H9 (cell line): ENCODE data around the gene RFX4. TPM values are rescaled to one million over a fixed set of nuclear protein-coding genes. Genes with fewer than 3 reads are reported as not detected.

Experiments used
- DNase-seq: peaks from one replicate; pipeline ENCODE4 v3.0.0-alpha.2; 2017
- H2AFZ ChIP-seq: one replicate; pipeline ENCODE4 v1.6.1; 2013; ENCODE audit warnings: mild to moderate bottlenecking, low read length, control low read depth, moderate library complexity
- H2AK5ac ChIP-seq: 2 replicates; pipeline ENCODE4 v1.6.1; 2013; ENCODE audit warnings: low read length, control low read depth, mixed read lengths; ENCODE audit not compliant: insufficient read length
- H2BK120ac ChIP-seq: one replicate; pipeline ENCODE4 v1.6.1; 2013; ENCODE audit warnings: low read depth, mild to moderate bottlenecking, low read length, control low read depth, inconsistent platforms; ENCODE audit not compliant: poor library complexity, severe bottlenecking
- H2BK12ac ChIP-seq: 2 replicates; pipeline ENCODE4 v1.6.1; 2013; ENCODE audit warnings: low read length, control low read depth, mixed read lengths, low read depth; ENCODE audit not compliant: insufficient read length
- H2BK15ac ChIP-seq: 2 replicates; pipeline ENCODE4 v1.6.1; 2013; ENCODE audit warnings: low read depth, low read length, control low read depth
- H2BK20ac ChIP-seq: one replicate; pipeline ENCODE4 v1.6.1; 2013; ENCODE audit warnings: low read depth, mild to moderate bottlenecking, low read length, control low read depth, inconsistent platforms; ENCODE audit not compliant: poor library complexity, severe bottlenecking
- H2BK5ac ChIP-seq: 2 replicates; pipeline ENCODE4 v1.6.1; 2013; ENCODE audit warnings: low read length, control low read depth, mixed read lengths; ENCODE audit not compliant: insufficient read length
- H3K14ac ChIP-seq: 2 replicates; pipeline ENCODE4 v1.6.1; 2013; ENCODE audit warnings: low read length, control low read depth; ENCODE audit not compliant: insufficient read depth
- H3K18ac ChIP-seq: 2 replicates; pipeline ENCODE4 v1.6.1; 2013; ENCODE audit warnings: low read depth, mild to moderate bottlenecking, mixed read lengths, low read length, control low read depth; ENCODE audit not compliant: insufficient read length
- H3K23ac ChIP-seq: 2 replicates; pipeline ENCODE4 v1.6.1; 2013; ENCODE audit warnings: low read length, control low read depth, mixed read lengths, low read depth; ENCODE audit not compliant: insufficient read length
- H3K23me2 ChIP-seq: 2 replicates; pipeline ENCODE4 v1.6.1; 2013; ENCODE audit warnings: low read depth, mild to moderate bottlenecking, mixed read lengths, low read length, control low read depth; ENCODE audit not compliant: insufficient read length, poor library complexity, severe bottlenecking
- H3K27ac ChIP-seq: 2 replicates; pipeline ENCODE4 v1.5.1; 2013; ENCODE audit warnings: low read length, control low read depth, mixed read lengths, low read depth; ENCODE audit not compliant: insufficient read length
- H3K27me3 ChIP-seq: 2 replicates; pipeline ENCODE4 v1.6.1; 2013; ENCODE audit warnings: low read length, control low read depth, inconsistent platforms; ENCODE audit not compliant: insufficient read depth
- H3K4ac ChIP-seq: 2 replicates; pipeline ENCODE4 v1.6.1; 2013; ENCODE audit warnings: low read depth, mild to moderate bottlenecking, control low read depth, inconsistent platforms, low read length, moderate library complexity
- H3K4me1 ChIP-seq: 2 replicates; pipeline ENCODE4 v1.6.1; 2013; ENCODE audit warnings: low read length, control low read depth, inconsistent platforms; ENCODE audit not compliant: insufficient read depth
- H3K4me2 ChIP-seq: 2 replicates; pipeline ENCODE4 v1.6.1; 2013; ENCODE audit warnings: low read length, control low read depth, mixed read lengths; ENCODE audit not compliant: insufficient read length, insufficient read depth
- H3K56ac ChIP-seq: 2 replicates; pipeline ENCODE4 v1.6.1; 2013; ENCODE audit warnings: low read depth, mild to moderate bottlenecking, mixed read lengths, low read length, control low read depth; ENCODE audit not compliant: insufficient read length
- H3K79me1 ChIP-seq: 2 replicates; pipeline ENCODE4 v1.6.1; 2013; ENCODE audit warnings: low read depth, mild to moderate bottlenecking, moderate library complexity, low read length, control low read depth, inconsistent platforms; ENCODE audit not compliant: insufficient read depth, poor library complexity, severe bottlenecking
- H3K79me2 ChIP-seq: 2 replicates; pipeline ENCODE4 v1.6.1; 2013; ENCODE audit warnings: low read length, control low read depth, inconsistent platforms; ENCODE audit not compliant: insufficient read depth
- H3K9ac ChIP-seq: 2 replicates; pipeline ENCODE4 v1.6.1; 2013; ENCODE audit warnings: low read length, control low read depth, mixed read lengths; ENCODE audit not compliant: insufficient read length; ENCODE audit errors: extremely low read depth
- H3K9me3 ChIP-seq: one replicate; pipeline ENCODE4 v1.6.1; 2013; ENCODE audit warnings: low read depth, low read length, inconsistent platforms; ENCODE audit not compliant: control insufficient read depth
- H3T11ph ChIP-seq: one replicate; pipeline ENCODE4 v1.6.1; 2013; ENCODE audit warnings: mild to moderate bottlenecking, low read length, control low read depth, inconsistent platforms
- H4K20me1 ChIP-seq: one replicate; pipeline ENCODE4 v1.6.1; 2013; ENCODE audit not compliant: control insufficient read depth, insufficient read length, insufficient read depth
- H4K5ac ChIP-seq: 2 replicates; pipeline ENCODE4 v1.6.1; 2013; ENCODE audit warnings: low read depth, mild to moderate bottlenecking, mixed read lengths, low read length, control low read depth; ENCODE audit not compliant: insufficient read length
- H4K8ac ChIP-seq: replicated peaks from 2 replicates; pipeline ENCODE4 v1.6.1; 2013; ENCODE audit warnings: low read length, control low read depth, mixed read lengths, low read depth; ENCODE audit not compliant: insufficient read length
- H4K91ac ChIP-seq: 2 replicates; pipeline ENCODE4 v1.6.1; 2013; ENCODE audit warnings: low read depth, mild to moderate bottlenecking, moderate library complexity, mixed read lengths, low read length, control low read depth; ENCODE audit not compliant: insufficient read length
- H3K27ac Mint-ChIP-seq, 3 experiments: 2 replicates in 2 of 3; 3 replicates in 1 of 3; pipeline ENCODE4 v1.8.0; 2020 to 2021; ENCODE audit warnings: mixed read lengths in 3 of 3, mild to moderate bottlenecking in 1 of 3, moderate library complexity in 1 of 3
- H3K27me3 Mint-ChIP-seq: 2 replicates; pipeline ENCODE4 v1.8.0; 2021; ENCODE audit warnings: low read depth, mild to moderate bottlenecking, moderate library complexity, mixed read lengths
- H3K36me3 Mint-ChIP-seq, 3 experiments: 2 replicates in 2 of 3; 3 replicates in 1 of 3; pipeline ENCODE4 v1.8.0; 2020 to 2021; ENCODE audit warnings: low read depth in 3 of 3, mixed read lengths in 3 of 3; ENCODE audit not compliant: insufficient read depth in 1 of 3
- H3K4me1 Mint-ChIP-seq, 2 experiments: 2 replicates each; pipeline ENCODE4 v1.8.0; 2020; ENCODE audit warnings: mixed read lengths in 2 of 2
- H3K4me3 Mint-ChIP-seq, 2 experiments: 2 replicates in 1 of 2; 3 replicates in 1 of 2; pipeline ENCODE4 v1.8.0; 2020 to 2021; ENCODE audit warnings: mild to moderate bottlenecking in 2 of 2, mixed read lengths in 2 of 2, moderate library complexity in 1 of 2
- H3K9me3 Mint-ChIP-seq, 2 experiments: 2 replicates in 1 of 2; 3 replicates in 1 of 2; pipeline ENCODE4 v1.8.0; 2020; ENCODE audit warnings: mild to moderate bottlenecking in 2 of 2, mixed read lengths in 2 of 2, moderate library complexity in 1 of 2
- WGBS: extraction: QIAGEN DNeasy Blood & Tissue Kit; methylation state at CpG from one replicate; pipeline ENCODE4 v1.1.7; 2013; ENCODE audit warnings: missing lambda C conversion rate, low lambda C conversion rate, mixed read lengths; ENCODE audit not compliant: insufficient read length; ENCODE audit errors: extremely low coverage; 5-methylcytosine and 5-hydroxymethylcytosine counted together
- total RNA-seq: library from RNA; stranded (reverse); gene quantifications from 2 replicates; pipeline ENCODE4 v1.2.1, GENCODE V29; 2021
- TF ChIP-seq, protein P1 (sequence below): fragments of 200-600 bp; sonication (generic); conservative IDR thresholded peaks from 3 replicates; pipeline ENCODE4 v1.8.0; 2021; ENCODE audit warnings: antibody characterized with exemption, mild to moderate bottlenecking

The RFX4 gene
- total RNA-seq, 1 experiment from 2014 or later = 0.57 TPM

DNA sequence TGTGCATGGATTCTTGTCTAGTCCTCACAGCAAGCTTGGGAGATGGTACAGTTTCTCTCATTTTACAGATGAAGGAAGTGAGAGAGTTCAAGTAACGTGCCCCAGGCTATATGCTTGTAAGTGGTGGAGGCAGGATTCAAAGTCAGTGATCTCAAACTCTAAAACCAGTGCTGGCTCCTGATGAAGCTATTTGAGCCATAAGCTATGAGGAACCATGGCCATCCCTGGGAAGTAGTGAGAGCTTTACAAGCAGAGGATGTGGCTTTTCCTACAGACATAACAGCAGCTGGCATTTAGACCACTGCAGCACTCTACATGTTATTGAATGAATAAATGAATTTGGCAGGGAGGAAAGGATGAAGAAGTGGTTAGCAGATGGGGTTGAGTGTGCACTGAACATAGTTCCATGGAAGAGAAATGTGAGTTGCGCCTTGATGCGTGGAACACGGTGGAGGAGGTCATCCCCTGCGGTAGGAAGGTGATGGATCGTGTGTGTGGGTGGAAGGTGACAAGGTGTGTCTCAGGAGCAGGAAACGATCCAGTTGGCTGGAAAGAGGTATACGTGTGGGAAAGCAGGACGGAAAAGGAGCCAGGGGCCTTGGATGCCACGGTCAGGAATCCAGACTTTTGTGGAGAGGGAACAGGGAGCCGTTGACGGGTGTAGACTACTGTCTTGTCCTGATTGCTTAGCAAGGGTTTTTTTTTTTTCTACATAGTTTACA lies 65.2 kb downstream of the RFX4 start:
- H3K27ac Mint-ChIP-seq = no peak overlapping the region; a peak in 1 of 7 replicates
- WGBS = no CpG with 5 or more reads among the region's 12 CpGs

More for the DNA sequence above, 65.2 kb downstream of the RFX4 start:
- Histone ChIP-seq H4K8ac (no peak overlapping the region), H3T11ph (no peak overlapping the region), H3K79me1 (no peaks in the 10 kb centered on the region), H3K4ac (no peak overlapping the region), H3K27ac (no peak overlapping the region), H2BK20ac (no peak overlapping the region), H3K9ac (no peak overlapping the region), H3K56ac (no peak overlapping the region), H4K20me1 (no peaks in the 10 kb centered on the region), H3K23ac (no peak overlapping the region), H2AK5ac (no peak overlapping the region), H3K18ac (no peak overlapping the region), H2BK12ac (no peak overlapping the region), H4K91ac (no peak overlapping the region), H3K4me1 (peaks cover 4% of the 10 kb centered on the region; the same call in 1 of the 2 replicates), H2BK120ac (no peak overlapping the region), H3K23me2 (no peaks in the 10 kb centered on the region), H3K27me3 (no peaks in the 10 kb centered on the region), H2BK5ac (no peak overlapping the region), H2BK15ac (no peak overlapping the region), H3K79me2 (no peaks in the 10 kb centered on the region), H2AFZ (no peak overlapping the region), H3K14ac (no peak overlapping the region), H3K9me3 (no peaks in the 10 kb centered on the region), H3K4me2 (no peak overlapping the region), H4K5ac (no peak overlapping the region)
- Mint-ChIP-seq H3K36me3 (no peaks in the 10 kb centered on the region), H3K4me3 (no peak overlapping the region), H3K9me3 (no peaks in the 10 kb centered on the region; a peak in 2 of 5 replicates), H3K4me1 (peaks cover 9 to 19% of the 10 kb centered on the region in 2 experiments), H3K27me3 (peaks cover 2% of the 10 kb centered on the region; the same call in 1 of the 2 replicates)
- DNase-seq = no peak
- TF ChIP-seq, protein P1, sequence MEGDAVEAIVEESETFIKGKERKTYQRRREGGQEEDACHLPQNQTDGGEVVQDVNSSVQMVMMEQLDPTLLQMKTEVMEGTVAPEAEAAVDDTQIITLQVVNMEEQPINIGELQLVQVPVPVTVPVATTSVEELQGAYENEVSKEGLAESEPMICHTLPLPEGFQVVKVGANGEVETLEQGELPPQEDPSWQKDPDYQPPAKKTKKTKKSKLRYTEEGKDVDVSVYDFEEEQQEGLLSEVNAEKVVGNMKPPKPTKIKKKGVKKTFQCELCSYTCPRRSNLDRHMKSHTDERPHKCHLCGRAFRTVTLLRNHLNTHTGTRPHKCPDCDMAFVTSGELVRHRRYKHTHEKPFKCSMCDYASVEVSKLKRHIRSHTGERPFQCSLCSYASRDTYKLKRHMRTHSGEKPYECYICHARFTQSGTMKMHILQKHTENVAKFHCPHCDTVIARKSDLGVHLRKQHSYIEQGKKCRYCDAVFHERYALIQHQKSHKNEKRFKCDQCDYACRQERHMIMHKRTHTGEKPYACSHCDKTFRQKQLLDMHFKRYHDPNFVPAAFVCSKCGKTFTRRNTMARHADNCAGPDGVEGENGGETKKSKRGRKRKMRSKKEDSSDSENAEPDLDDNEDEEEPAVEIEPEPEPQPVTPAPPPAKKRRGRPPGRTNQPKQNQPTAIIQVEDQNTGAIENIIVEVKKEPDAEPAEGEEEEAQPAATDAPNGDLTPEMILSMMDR = no peak
